Erythroblast (primary cell): ENCODE results near the gene PAQR8.
A peak's percentile ranks its signal among the peaks of the same experiment; 100 is the strongest.

Experiments used
- DNase-seq, 2 experiments: peaks; one replicate each; lab custom pipeline; 2025; lab: John Stamatoyannopoulos, UW
- GATA1 ChIP-seq: IDR thresholded peaks from 2 replicates; pipeline ENCODE4 v1.6.1; 2011; ENCODE audit warnings: low read depth, mild to moderate bottlenecking, control low read depth, low read length, moderate library complexity
- POLR2A ChIP-seq: IDR thresholded peaks from 2 replicates; pipeline ENCODE4 v1.6.1; 2011; ENCODE audit warnings: mild to moderate bottlenecking, low read length

PAQR8 gene, protein sequence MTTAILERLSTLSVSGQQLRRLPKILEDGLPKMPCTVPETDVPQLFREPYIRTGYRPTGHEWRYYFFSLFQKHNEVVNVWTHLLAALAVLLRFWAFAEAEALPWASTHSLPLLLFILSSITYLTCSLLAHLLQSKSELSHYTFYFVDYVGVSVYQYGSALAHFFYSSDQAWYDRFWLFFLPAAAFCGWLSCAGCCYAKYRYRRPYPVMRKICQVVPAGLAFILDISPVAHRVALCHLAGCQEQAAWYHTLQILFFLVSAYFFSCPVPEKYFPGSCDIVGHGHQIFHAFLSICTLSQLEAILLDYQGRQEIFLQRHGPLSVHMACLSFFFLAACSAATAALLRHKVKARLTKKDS

DNA sequence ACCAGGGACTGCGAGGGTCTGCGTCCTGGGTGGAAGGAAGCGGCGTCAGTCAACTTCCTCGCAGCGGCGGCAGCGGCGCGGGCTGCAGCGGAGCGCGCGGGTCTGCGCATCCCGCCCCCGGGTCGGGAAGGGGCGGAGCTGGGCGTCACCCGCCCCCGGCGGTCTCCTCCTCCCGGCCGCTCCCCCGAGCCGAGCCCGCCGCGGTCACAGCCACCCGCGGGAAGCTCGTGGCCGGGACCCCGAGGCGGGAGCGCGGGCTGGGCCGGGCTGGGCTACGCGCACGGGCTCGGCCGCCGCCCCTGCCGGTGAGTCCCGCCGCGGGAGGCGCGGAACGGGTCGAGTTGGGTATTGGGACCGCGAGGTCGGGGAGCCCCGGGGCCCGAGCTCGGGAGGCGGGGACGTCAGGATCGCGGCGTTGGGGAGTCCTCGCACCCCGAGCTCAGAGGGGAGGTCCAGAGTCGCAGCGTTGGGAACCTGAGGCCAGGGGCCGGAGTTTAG lies at the start of gene PAQR8:
TSS of gene PAQR8 (plus strand) at position 207 of the 498 bp plus-strand sequence. CDS start 41,063 bp downstream, outside the sequence.
- peak; percentile 48 for TF ChIP-seq POLR2A
- no peak for TF ChIP-seq GATA1
- DNase-seq: peak; percentile 60 to 65

DNA sequence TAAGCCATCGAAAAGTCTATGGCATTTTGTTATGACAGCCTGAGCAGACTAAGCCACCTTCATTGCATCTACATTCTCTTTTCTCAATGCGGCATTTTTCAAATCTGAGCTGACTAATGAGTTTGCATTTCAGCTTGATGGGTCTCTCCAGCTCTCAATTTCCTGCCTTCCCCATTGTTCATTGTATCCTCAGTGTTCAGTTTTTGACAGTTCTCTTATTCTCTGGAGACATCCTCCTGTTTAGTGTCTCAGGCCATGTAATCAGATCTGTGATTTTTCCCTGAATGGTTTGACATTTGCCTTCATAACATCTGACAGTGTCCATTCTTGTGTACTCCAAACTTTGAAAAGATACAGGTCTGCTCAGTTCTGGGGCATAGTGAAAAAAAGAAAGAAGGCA lies 49.5 kb upstream of the PAQR8 start:
- TF ChIP-seq POLR2A (no peak), GATA1 (no peak)
- no peak for DNase-seq

DNA sequence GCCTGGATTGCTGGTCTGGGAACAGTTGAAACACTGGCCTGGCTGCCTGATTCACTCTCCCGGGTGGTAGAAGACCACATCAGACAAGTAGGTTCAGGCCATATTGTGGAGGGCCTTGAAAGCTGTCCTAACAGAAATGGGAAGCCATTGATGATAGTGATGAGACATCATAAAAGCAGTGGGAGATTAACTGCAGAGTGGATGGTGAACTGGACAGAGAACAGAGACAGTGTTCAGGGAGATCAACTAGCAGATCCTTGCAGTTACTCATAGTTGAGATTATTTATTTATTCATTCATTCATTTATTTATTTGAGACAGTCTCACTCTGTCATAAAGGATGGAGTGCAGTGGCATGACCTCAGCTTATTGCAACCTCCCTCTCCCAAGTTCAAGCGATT lies 47.2 kb upstream of the PAQR8 start:
- TF ChIP-seq POLR2A (no peak), GATA1 (no peak)
- DNase-seq: no peak

DNA sequence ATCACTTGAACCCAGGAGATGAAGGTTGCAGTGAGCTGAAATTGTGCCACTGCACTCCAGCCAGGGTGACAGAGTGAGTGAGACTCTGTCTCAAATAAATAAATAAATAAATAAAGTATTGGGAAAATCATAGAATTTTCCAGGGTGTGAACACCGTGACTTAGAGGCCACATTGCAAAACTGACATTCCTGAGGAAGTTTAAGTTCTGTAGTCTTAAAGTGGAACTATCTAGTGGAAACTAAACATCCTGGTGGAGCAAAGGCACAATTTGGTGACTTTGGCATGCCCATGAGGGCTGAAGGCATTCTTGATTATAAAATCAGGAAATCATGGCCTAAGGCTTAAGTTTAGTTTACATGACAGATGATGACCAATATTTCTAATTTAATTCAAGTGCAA lies 44.7 kb upstream of the PAQR8 start:
- TF ChIP-seq GATA1 (no peak), POLR2A (no peak)
- no peak for DNase-seq

DNA sequence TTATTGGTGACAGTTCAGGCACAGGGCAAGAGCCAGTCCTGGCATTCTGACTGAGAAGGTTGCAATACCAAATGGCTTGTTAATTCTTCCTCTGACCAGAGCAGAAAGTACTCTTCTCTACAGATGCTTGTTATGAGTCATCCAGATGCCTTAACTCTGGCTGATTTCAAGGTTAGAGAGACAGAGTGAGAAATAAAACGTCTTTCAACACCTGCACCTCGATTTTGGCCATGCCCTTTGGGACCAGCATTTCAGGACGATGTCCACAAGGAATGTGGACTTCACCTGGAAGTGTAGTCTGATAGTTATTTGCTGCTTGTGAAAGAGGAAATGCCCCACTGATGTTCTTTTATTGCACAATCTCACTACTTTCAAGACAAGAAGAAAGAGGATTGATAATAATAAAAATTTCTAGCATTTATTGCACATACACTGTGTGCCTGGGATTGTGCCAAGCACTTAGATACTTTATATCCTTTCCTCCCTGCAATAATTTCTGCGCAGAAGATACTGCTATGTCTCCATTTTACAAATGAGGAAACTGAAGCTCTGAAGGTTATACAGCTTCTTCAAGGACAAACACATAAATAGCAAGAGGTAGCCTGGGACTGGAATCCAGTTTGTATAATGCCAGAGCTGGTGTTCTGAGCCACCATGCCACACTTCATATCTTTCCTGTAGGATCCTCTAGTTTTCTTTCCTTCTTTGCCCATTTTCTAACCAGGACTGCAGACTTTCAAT lies 43.9 kb upstream of the PAQR8 start:
- no peak for DNase-seq
- TF ChIP-seq GATA1: no peak
- no peak for TF ChIP-seq POLR2A

DNA sequence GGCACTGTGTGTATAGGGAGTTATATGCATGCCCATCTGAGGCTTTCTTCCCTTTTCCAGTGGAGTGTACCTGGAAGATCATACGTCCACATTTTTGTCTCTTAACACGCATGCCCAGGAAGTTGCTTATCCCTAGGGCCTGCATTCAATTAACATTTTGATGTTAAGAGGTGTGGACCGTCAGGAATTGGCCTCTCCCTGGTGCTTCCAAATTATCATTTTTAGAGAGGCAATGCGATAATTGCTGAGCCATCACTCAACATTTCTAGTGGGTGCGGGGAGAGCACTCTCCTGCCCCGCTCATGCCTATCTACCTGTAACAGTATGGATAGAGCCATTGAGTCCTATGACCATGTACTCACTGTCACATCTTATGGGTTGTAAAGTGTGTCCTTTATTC lies 37.8 kb upstream of the PAQR8 start:
- TF ChIP-seq POLR2A (no peak), GATA1 (no peak)
- DNase-seq: no peak

DNA sequence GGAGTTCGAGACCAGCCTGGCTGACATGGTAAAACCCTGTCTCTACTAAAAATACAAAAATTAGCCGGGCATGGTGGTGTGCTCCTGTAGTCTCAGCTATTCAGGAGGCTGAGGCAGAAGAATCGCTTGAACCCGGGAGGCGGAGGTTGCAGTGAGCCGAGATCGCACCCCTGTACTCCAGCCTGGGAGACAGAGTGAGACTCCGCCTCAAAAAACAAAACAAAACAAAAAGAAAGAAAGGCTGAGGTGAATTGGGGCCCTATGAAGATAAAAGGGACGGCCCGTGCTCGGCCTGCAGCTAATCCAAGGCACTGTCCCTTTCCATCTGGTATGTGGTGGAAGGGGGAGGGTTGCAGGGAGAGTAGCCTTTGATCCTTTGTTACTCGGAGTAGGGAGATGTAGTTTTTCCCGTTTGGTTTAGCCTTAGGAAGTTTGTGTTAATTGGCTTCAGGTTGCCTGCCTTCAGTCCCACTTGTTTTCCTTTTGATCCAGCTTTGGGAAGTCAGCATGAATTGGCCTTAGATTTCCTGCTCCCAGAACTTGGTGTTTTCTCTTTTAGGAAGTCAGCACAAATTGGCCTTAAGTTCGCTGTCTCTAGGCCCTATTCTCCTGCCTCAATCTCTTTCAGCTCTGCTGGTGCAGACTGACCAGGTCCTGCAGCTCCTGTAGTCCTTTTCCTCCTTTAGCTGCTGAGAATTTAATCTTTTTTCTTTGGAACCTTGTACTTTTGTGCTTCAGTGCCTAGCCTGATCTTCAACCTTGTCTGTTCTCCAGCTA lies 36.1 kb upstream of the PAQR8 start:
- TF ChIP-seq POLR2A: no peak
- DNase-seq: no peak

DNA sequence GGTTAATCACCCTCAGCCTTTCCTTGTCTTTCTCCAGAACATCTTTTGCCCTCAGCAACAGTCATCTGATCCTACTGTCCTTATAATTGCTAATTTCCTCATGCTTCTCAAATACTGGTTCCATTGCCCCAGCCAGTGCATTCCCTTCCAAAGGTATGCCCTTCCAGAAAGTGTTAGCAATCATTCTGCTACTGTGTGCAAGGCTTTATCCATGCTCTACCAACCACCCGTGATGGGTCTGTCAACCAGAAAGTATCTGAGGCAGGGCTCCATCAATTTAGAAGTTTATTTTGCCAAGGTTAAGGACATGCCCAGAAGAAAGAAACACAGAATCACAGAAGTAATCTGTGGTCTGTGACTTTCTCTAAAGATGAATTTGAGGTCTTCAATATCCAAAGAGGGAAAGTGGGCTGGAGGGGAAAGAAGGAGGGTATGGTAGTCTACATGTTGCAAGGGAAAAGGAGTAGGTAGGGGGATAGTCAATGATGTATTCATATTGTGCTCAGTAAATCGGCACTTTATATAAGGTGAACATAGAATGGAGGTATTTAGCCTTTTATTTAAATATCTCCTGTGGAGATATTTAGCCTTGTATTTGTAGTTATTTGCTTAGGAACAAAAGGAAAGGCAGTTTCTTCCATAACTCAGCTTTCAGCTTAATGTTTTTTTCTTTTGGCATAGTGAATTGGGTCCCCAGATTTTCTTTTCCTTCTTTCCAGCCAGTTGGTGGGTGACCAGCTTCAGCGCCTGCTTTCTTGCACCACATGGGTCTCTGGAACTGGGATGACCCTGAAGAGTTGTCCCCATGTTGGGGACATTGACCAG lies 35.2 kb upstream of the PAQR8 start:
- DNase-seq: no peak
- TF ChIP-seq POLR2A (no peak), GATA1 (no peak)

DNA sequence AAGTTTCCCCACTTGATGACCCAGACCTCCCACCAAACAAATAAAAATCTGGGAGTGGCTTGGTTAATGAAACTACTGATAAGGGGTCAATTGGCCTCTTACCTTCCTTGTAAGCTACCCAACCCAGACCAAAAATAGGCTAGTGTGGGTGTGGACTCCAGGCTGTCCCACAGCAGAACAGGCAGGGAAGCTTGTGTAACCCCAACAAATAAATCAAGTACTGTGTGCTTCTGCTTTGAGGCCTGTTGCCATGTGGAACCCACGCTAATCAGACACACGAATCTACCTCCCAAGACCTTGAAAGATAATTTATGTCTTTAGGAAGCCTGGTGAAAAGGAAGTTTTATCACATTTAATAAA lies 33.7 kb upstream of the PAQR8 start:
- DNase-seq: peak in 1 of 2 experiments; percentile 8
- no peak for TF ChIP-seq GATA1
- TF ChIP-seq POLR2A: no peak

DNA sequence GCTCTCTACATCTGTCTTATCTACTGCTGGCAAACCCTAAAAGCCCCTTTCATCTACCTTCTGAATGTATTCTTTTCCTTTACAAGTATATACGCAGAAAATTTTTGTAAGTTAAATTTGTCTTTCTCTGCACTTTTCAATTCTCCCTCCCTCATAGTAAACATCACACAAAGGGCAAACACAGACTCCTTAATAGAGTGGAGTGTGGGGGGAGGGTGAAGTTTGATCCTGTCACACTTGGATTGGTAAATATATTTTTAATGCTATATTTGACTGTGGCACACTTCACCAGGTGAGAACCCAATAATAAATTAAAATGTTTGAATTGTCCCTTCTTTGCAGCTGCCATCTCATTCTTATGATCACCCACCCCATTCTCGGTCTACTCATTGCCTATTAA lies 33.2 kb upstream of the PAQR8 start:
- TF ChIP-seq POLR2A (no peak), GATA1 (no peak)
- DNase-seq: no peak

DNA sequence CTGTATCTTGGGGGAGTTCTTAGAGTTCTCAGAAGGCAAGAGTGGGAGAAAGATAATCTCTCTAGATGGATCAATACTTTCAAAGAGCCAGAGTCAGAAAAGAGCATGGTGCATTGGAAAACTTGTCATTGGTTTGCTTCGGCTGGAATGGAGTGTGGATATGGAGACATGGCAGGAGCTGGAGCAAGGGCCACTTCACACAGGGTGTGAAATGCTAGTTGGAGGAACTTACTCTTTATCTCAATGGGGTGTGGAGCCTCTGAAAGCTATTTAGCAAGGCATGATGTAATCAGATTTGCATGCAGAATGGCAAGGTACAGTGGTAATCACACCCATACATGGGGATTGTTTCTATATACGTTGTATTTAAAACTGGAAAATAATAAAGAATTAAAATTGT lies 31.5 kb upstream of the PAQR8 start:
- no peak for TF ChIP-seq GATA1
- no peak for TF ChIP-seq POLR2A
- DNase-seq: peak in 1 of 2 experiments; percentile 6

DNA sequence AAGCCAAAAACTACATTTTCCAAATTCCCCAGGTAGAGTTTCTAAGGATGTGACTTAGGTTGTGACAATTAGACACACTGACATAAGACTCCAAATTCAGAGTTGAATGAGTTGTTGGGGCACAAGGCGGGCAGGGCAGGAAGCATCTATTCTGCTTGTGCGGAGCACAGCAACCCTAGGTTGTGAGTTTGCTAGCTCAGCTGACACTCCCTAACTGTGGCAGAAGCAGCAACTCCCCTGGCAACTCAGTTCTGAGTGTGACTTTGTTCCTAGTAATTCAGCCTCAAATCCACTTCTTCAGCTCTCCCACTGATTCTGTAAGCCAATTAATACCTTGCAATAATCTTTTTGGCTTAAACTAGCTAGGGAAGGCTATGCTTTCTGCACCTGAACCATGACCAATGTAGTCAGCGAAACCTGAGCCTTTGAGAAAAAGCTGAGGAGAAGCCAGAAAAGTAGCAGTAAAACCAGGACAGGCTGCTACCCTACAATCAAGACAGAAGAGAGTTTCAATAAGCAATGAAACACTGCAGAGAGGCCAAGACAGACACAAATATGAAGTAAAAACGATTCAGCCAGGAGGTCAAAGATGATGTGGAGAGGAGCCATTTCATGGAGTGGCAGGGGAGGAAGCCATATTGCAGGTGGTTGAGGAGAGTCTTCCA lies 30.0 kb upstream of the PAQR8 start:
- no peak for DNase-seq
- TF ChIP-seq GATA1 (no peak), POLR2A (no peak)
